ENCODE measurements around the gene PLD5. TPM values are rescaled to one million over a fixed set of nuclear protein-coding genes. Genes with fewer than 3 reads are reported as not detected.
"Not testable (repeated sequence)": the region's sequence is repeated elsewhere in the genome, so short reads cannot be mapped to it uniquely, and the experiment has no call there.

Gene PLD5
- total and polyA plus RNA-seq, 4 donors, result 4.6 to 11.5 (median 9.4) TPM

- no peak for DNase-seq (ENCODE audit: low read depth in 4 of 6, low spot score in 6 of 6)
- WGBS (ENCODE audit: insufficient coverage), result no CpG with 5 or more reads among the region's 3 CpGs
- no peak overlapping the region for H3K27ac ChIP-seq (ENCODE audit: low read depth, low read length)
- no peaks in the 10 kb centered on the region for H3K36me3 ChIP-seq (ENCODE audit: control insufficient read depth, insufficient read depth, low read length)
- H3K4me3 ChIP-seq (ENCODE audit: low read depth, low read length), result no peak overlapping the region
- no peaks in the 10 kb centered on the region for H3K9me3 ChIP-seq (ENCODE audit: control insufficient read depth, insufficient read depth, low read length)
- no peaks in the 10 kb centered on the region for H3K27me3 ChIP-seq (ENCODE audit: control insufficient read depth, insufficient read depth, low read length)
- H3K4me1 ChIP-seq (ENCODE audit: control insufficient read depth, insufficient read depth, low read length), result no peaks in the 10 kb centered on the region
Observed at GRCh38 chr1:242133796-242134195, 390.7 kb downstream of the PLD5 start.

- Histone ChIP-seq H3K36me3 (ENCODE audit: control insufficient read depth, insufficient read depth, low read length) (no peaks in the 10 kb centered on the region), H3K9me3 (ENCODE audit: control insufficient read depth, insufficient read depth, low read length) (no peaks in the 10 kb centered on the region), H3K4me3 (ENCODE audit: low read depth, low read length) (no peak overlapping the region), H3K27me3 (ENCODE audit: control insufficient read depth, insufficient read depth, low read length) (no peaks in the 10 kb centered on the region), H3K4me1 (ENCODE audit: control insufficient read depth, insufficient read depth, low read length) (peaks cover under 1% of the 10 kb centered on the region), H3K27ac (ENCODE audit: low read depth, low read length) (no peak overlapping the region)
- DNase-seq (ENCODE audit: low read depth in 4 of 6, low spot score in 6 of 6), result no peak
- WGBS (ENCODE audit: insufficient coverage), result 100% methylated on average over 1 of the region's 1 CpG
Observed at GRCh38 chr1:242133351-242133750, 391.1 kb downstream of the PLD5 start.

GRCh38 chr1:242132121-242132817 lies 392.2 kb downstream of the PLD5 start:
- 30% methylated on average over 4 of the region's 9 CpGs for WGBS (ENCODE audit: insufficient coverage)
- H3K27ac ChIP-seq (ENCODE audit: low read depth, low read length), result no peak overlapping the region
- no peaks in the 10 kb centered on the region for H3K9me3 ChIP-seq (ENCODE audit: control insufficient read depth, insufficient read depth, low read length)
- no peaks in the 10 kb centered on the region for H3K36me3 ChIP-seq (ENCODE audit: control insufficient read depth, insufficient read depth, low read length)
- no peak overlapping the region for H3K4me3 ChIP-seq (ENCODE audit: low read depth, low read length)
- DNase-seq (ENCODE audit: low read depth in 4 of 6, low spot score in 6 of 6), result peak in 1 of 6 donors; percentile 78
- H3K4me1 ChIP-seq (ENCODE audit: control insufficient read depth, insufficient read depth, low read length), result peaks cover 3% of the 10 kb centered on the region
- H3K27me3 ChIP-seq (ENCODE audit: control insufficient read depth, insufficient read depth, low read length), result no peaks in the 10 kb centered on the region

GRCh38 chr1:242128951-242129502 lies 395.5 kb downstream of the PLD5 start:
- no peaks in the 10 kb centered on the region for H3K9me3 ChIP-seq (ENCODE audit: control insufficient read depth, insufficient read depth, low read length)
- H3K27me3 ChIP-seq (ENCODE audit: control insufficient read depth, insufficient read depth, low read length), result no peaks in the 10 kb centered on the region
- no peaks in the 10 kb centered on the region for H3K36me3 ChIP-seq (ENCODE audit: control insufficient read depth, insufficient read depth, low read length)
- WGBS (ENCODE audit: insufficient coverage), result 65% methylated on average over 2 of the region's 8 CpGs
- peak in 2 of 6 donors; percentile 42 to 92 for DNase-seq (ENCODE audit: low read depth in 4 of 6, low spot score in 6 of 6)
- H3K4me1 ChIP-seq (ENCODE audit: control insufficient read depth, insufficient read depth, low read length), result peaks cover 3% of the 10 kb centered on the region
- no peak overlapping the region for H3K27ac ChIP-seq (ENCODE audit: low read depth, low read length)
- no peak overlapping the region for H3K4me3 ChIP-seq (ENCODE audit: low read depth, low read length)

- no peaks in the 10 kb centered on the region for H3K27me3 ChIP-seq (ENCODE audit: control insufficient read depth, insufficient read depth, low read length)
- H3K36me3 ChIP-seq (ENCODE audit: control insufficient read depth, insufficient read depth, low read length), result no peaks in the 10 kb centered on the region
- WGBS (ENCODE audit: insufficient coverage), result no CpG with 5 or more reads among the region's 2 CpGs
- H3K9me3 ChIP-seq (ENCODE audit: control insufficient read depth, insufficient read depth, low read length), result no peaks in the 10 kb centered on the region
- no peak overlapping the region for H3K27ac ChIP-seq (ENCODE audit: low read depth, low read length)
- H3K4me3 ChIP-seq (ENCODE audit: low read depth, low read length), result no peak overlapping the region
- DNase-seq (ENCODE audit: low read depth in 4 of 6, low spot score in 6 of 6), result no peak
- no peaks in the 10 kb centered on the region for H3K4me1 ChIP-seq (ENCODE audit: control insufficient read depth, insufficient read depth, low read length)
Observed at GRCh38 chr1:242120432-242120831, 404.1 kb downstream of the PLD5 start.

- Histone ChIP-seq H3K4me1 (ENCODE audit: control insufficient read depth, insufficient read depth, low read length) (no peaks in the 10 kb centered on the region), H3K36me3 (ENCODE audit: control insufficient read depth, insufficient read depth, low read length) (peaks cover 5% of the 10 kb centered on the region), H3K9me3 (ENCODE audit: control insufficient read depth, insufficient read depth, low read length) (no peaks in the 10 kb centered on the region), H3K27ac (ENCODE audit: low read depth, low read length) (no peak overlapping the region), H3K27me3 (ENCODE audit: control insufficient read depth, insufficient read depth, low read length) (no peaks in the 10 kb centered on the region), H3K4me3 (ENCODE audit: low read depth, low read length) (no peak overlapping the region)
- no CpG with 5 or more reads among the region's 4 CpGs for WGBS (ENCODE audit: insufficient coverage)
- peak in 2 of 6 donors; percentile 69 to 84 for DNase-seq (ENCODE audit: low read depth in 4 of 6, low spot score in 6 of 6)
Observed at GRCh38 chr1:242100921-242101320, 423.6 kb downstream of the PLD5 start.

- H3K27me3 ChIP-seq (ENCODE audit: control insufficient read depth, insufficient read depth, low read length); H3K9me3 ChIP-seq (ENCODE audit: control insufficient read depth, insufficient read depth, low read length); H3K4me1 ChIP-seq (ENCODE audit: control insufficient read depth, insufficient read depth, low read length); H3K36me3 ChIP-seq (ENCODE audit: control insufficient read depth, insufficient read depth, low read length); H3K27ac ChIP-seq (ENCODE audit: low read depth, low read length); DNase-seq (ENCODE audit: low read depth in 4 of 6, low spot score in 6 of 6); H3K4me3 ChIP-seq (ENCODE audit: low read depth, low read length): not testable (repeated sequence)
- WGBS (ENCODE audit: insufficient coverage), result no CpG with 5 or more reads among the region's 3 CpGs
Observed at GRCh38 chr1:242097283-242097682, 427.2 kb downstream of the PLD5 start.

GRCh38 chr1:242093116-242093515 lies 431.4 kb downstream of the PLD5 start:
- H3K9me3 ChIP-seq (ENCODE audit: control insufficient read depth, insufficient read depth, low read length), result no peaks in the 10 kb centered on the region
- no peaks in the 10 kb centered on the region for H3K4me1 ChIP-seq (ENCODE audit: control insufficient read depth, insufficient read depth, low read length)
- DNase-seq (ENCODE audit: low read depth in 4 of 6, low spot score in 6 of 6), result no peak
- H3K36me3 ChIP-seq (ENCODE audit: control insufficient read depth, insufficient read depth, low read length), result no peaks in the 10 kb centered on the region
- H3K27me3 ChIP-seq (ENCODE audit: control insufficient read depth, insufficient read depth, low read length), result no peaks in the 10 kb centered on the region
- no peak overlapping the region for H3K4me3 ChIP-seq (ENCODE audit: low read depth, low read length)
- no peak overlapping the region for H3K27ac ChIP-seq (ENCODE audit: low read depth, low read length)
- 78% methylated on average over 8 of the region's 11 CpGs for whole genome bisulfite sequencing (ENCODE audit: insufficient coverage)

- no peaks in the 10 kb centered on the region for H3K4me1 ChIP-seq (ENCODE audit: control insufficient read depth, insufficient read depth, low read length)
- no CpG with 5 or more reads among the region's 5 CpGs for WGBS (ENCODE audit: insufficient coverage)
- H3K36me3 ChIP-seq (ENCODE audit: control insufficient read depth, insufficient read depth, low read length), result no peaks in the 10 kb centered on the region
- DNase-seq (ENCODE audit: low read depth in 4 of 6, low spot score in 6 of 6), result peak in 2 of 6 donors; percentile 51 to 70
- no peaks in the 10 kb centered on the region for H3K9me3 ChIP-seq (ENCODE audit: control insufficient read depth, insufficient read depth, low read length)
- H3K27me3 ChIP-seq (ENCODE audit: control insufficient read depth, insufficient read depth, low read length), result no peaks in the 10 kb centered on the region
- H3K27ac ChIP-seq (ENCODE audit: low read depth, low read length), result no peak overlapping the region
- H3K4me3 ChIP-seq (ENCODE audit: low read depth, low read length), result no peak overlapping the region
Observed at GRCh38 chr1:242089911-242090310, 434.6 kb downstream of the PLD5 start.

GRCh38 chr1:242088875-242089274 lies 435.6 kb downstream of the PLD5 start:
- Histone ChIP-seq H3K36me3 (ENCODE audit: control insufficient read depth, insufficient read depth, low read length) (no peaks in the 10 kb centered on the region), H3K4me1 (ENCODE audit: control insufficient read depth, insufficient read depth, low read length) (no peaks in the 10 kb centered on the region), H3K27ac (ENCODE audit: low read depth, low read length) (no peak overlapping the region), H3K27me3 (ENCODE audit: control insufficient read depth, insufficient read depth, low read length) (no peaks in the 10 kb centered on the region), H3K9me3 (ENCODE audit: control insufficient read depth, insufficient read depth, low read length) (no peaks in the 10 kb centered on the region), H3K4me3 (ENCODE audit: low read depth, low read length) (no peak overlapping the region)
- WGBS (ENCODE audit: insufficient coverage), result no CpG with 5 or more reads among the region's 2 CpGs
- peak in 1 of 6 donors; percentile 47 for DNase-seq (ENCODE audit: low read depth in 4 of 6, low spot score in 6 of 6)
